Left ventricle myocardium inferior (tissue), 1 donor: ENCODE data around the gene YLPM1. TPM values are rescaled to one million over a fixed set of nuclear protein-coding genes. Genes with fewer than 3 reads are reported as not detected.
"Not testable (repeated sequence)": the region's sequence is repeated elsewhere in the genome, so short reads cannot be mapped to it uniquely, and the experiment has no call there.

ENCODE experiments used
- DNase-seq: peaks from one replicate; pipeline ENCODE4 v3.0.0-alpha.2; 2020
- H3K27ac ChIP-seq: fragments of 200-600 bp; replicated peaks from 2 replicates; pipeline ENCODE4 v1.8.0; 2021
- H3K27me3 ChIP-seq: fragments of 200-600 bp; 2 replicates; pipeline ENCODE4 v1.8.0; 2021; ENCODE audit warnings: low read depth
- H3K36me3 ChIP-seq: fragments of 200-600 bp; 2 replicates; pipeline ENCODE4 v1.8.0; 2021
- H3K4me1 ChIP-seq: fragments of 200-600 bp; 2 replicates; pipeline ENCODE4 v1.8.0; 2021
- H3K4me3 ChIP-seq: fragments of 200-600 bp; 2 replicates; pipeline ENCODE4 v1.8.0; 2021; ENCODE audit warnings: mild to moderate bottlenecking, moderate library complexity
- H3K9me3 ChIP-seq: fragments of 200-600 bp; replicated peaks from 2 replicates; pipeline ENCODE4 v1.8.0; 2021
- intact Hi-C: fragments of 100-400 bp; cut with micrococcal nuclease; formaldehyde crosslinking; loops from one replicate; pipeline ENCODE4 v1.11.0; 2022
- total RNA-seq: library from RNA; stranded (reverse); fragmentation: NEBNext Ultra II Directional; extraction: Animal tissue kit (Norgen Biotek cat#: 25700); gene quantifications from one replicate; pipeline ENCODE4 v1.2.1, GENCODE V29; 2021
- TF ChIP-seq, protein P1 (sequence below): fragments of 200-600 bp; IDR thresholded peaks from 2 replicates; pipeline ENCODE4 v1.8.0; 2021; ENCODE audit warnings: antibody characterized with exemption, mild to moderate bottlenecking, borderline replicate concordance
- donor health status: DM: no; HTN: yes; CAD: no; lungs with severe emphysema.

YLPM1 gene
- total RNA-seq, 1 donor from 2014 or later = 28.1 TPM

DNA sequence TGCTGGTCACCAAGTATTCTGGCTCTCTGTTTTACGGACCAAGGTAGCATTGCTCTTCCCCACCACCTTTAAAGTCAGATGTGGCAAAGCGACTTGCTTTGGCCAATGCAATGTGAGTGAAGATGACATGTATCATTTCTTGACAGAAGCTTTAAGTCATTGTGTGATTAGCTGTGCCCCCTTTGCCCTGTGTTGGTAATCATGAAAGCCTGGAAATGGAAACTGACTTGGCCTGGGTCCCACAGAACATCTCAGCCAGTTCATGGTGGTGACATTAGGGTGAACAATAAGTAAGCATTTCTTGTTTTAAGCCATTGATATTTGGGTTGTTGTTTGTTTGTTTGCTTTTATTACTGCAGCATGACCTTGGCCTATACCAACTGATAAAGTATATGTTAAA lies 15.9 kb upstream of the YLPM1 start:
- TF ChIP-seq, protein P1, sequence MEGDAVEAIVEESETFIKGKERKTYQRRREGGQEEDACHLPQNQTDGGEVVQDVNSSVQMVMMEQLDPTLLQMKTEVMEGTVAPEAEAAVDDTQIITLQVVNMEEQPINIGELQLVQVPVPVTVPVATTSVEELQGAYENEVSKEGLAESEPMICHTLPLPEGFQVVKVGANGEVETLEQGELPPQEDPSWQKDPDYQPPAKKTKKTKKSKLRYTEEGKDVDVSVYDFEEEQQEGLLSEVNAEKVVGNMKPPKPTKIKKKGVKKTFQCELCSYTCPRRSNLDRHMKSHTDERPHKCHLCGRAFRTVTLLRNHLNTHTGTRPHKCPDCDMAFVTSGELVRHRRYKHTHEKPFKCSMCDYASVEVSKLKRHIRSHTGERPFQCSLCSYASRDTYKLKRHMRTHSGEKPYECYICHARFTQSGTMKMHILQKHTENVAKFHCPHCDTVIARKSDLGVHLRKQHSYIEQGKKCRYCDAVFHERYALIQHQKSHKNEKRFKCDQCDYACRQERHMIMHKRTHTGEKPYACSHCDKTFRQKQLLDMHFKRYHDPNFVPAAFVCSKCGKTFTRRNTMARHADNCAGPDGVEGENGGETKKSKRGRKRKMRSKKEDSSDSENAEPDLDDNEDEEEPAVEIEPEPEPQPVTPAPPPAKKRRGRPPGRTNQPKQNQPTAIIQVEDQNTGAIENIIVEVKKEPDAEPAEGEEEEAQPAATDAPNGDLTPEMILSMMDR = no peak
- H3K27ac ChIP-seq = no peak overlapping the region
- H3K36me3 ChIP-seq = no peaks in the 10 kb centered on the region
- intact Hi-C loops = no loop called here
- H3K4me1 ChIP-seq = no peaks in the 10 kb centered on the region
- no peak overlapping the region for H3K4me3 ChIP-seq
- no peak for DNase-seq
- peaks cover 6% of the 10 kb centered on the region for H3K9me3 ChIP-seq
- no peaks in the 10 kb centered on the region for H3K27me3 ChIP-seq

DNA sequence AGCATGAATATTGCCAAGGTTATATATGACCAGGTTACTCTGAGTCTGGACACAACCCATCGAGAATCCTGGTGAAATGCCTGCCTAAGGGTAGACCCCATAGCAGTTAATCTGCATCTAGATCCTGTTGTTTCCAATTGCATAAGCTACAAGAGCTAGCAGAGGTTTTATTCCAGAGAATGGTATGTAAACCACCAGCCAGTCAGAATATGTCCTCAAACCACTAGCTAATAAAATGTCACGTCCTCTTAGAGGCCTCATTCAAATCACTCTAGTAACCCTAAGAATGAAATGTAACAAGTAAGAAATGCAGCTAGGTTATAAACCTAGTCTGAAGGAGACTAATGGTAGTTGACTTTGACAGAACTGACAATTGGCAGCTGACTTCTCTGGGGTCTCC lies 9.0 kb upstream of the YLPM1 start:
- Histone ChIP-seq H3K4me1 (no peaks in the 10 kb centered on the region), H3K27me3 (no peaks in the 10 kb centered on the region), H3K9me3 (peaks cover 15% of the 10 kb centered on the region), H3K27ac (no peak overlapping the region), H3K4me3 (no peak overlapping the region), H3K36me3 (no peaks in the 10 kb centered on the region)
- intact Hi-C loops = no loop called here
- no peak for DNase-seq
- TF ChIP-seq, protein P1 = no peak

DNA sequence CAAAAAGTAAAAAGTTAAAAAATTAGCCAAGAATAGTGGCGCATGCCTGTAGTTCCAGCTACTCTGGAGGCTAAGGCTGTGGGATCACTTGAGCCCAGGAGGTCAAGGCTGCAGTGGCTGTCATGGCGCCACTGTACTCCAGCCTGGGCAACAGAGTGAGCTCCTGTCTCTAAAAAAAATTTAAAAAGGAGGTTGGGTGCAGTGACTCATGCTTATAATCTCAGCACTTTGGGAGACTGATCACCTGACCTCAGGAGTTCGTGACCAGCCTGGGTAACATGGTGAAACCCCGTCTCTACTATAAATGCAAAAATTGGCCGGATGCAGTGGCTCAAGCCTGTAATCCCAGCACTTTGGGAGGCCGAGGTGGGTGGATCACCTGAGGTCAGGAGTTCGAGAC lies 8.2 kb upstream of the YLPM1 start:
- intact Hi-C loops = no loop called here

DNA sequence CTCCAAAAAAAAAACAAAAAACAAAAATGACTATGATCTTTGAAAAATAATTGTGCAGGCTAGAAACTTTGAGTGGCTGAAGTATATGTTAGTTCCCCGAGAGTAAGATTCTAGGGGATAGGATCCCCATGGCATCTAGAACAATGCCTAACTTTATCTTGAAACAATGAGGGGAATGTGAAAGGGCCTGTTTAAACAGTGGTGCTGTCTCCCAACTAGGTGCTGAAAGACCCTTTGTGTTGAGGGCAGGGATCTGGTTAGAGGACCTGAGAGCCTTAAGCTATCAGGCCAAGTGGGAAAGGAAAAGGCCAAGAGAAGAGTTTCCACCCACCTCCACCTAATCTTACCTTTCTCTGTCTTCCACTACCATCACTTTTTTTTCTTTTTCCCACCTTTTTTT lies 6.8 kb upstream of the YLPM1 start:
- no peaks in the 10 kb centered on the region for H3K4me1 ChIP-seq
- no peaks in the 10 kb centered on the region for H3K27me3 ChIP-seq
- intact Hi-C loops = no loop called here
- no peak overlapping the region for H3K4me3 ChIP-seq
- DNase-seq = no peak
- H3K9me3 ChIP-seq = peaks cover 15% of the 10 kb centered on the region
- TF ChIP-seq, protein P1 = no peak
- H3K27ac ChIP-seq = no peak overlapping the region
- no peaks in the 10 kb centered on the region for H3K36me3 ChIP-seq

More for the DNA sequence above, 8.2 kb upstream of the YLPM1 start:
- H3K4me3 ChIP-seq = no peak overlapping the region
- H3K27ac ChIP-seq = no peak overlapping the region
- no peaks in the 10 kb centered on the region for H3K4me1 ChIP-seq
- no peaks in the 10 kb centered on the region for H3K36me3 ChIP-seq
- H3K9me3 ChIP-seq = peaks cover 15% of the 10 kb centered on the region
- TF ChIP-seq, protein P1 = no peak
- DNase-seq = no peak
- H3K27me3 ChIP-seq = no peaks in the 10 kb centered on the region

DNA sequence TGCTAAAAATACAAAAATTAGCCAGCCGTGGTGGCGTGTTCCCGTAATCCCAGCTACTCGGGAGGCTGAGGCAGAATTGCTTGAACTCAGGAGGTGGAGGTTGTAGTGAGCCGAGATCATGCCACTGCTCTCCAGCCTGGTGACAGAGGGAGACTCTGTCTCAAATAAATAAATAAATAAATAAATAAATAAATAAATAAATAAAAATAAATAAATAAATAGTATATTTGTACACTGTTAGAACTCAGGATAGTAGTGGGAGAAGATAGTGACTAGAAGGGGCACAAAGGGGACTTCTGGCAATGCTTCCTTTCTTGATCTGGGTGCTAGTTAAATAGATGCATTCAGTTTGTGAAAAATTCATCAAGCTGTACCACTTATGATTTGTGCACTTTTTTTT lies 4.6 kb upstream of the YLPM1 start:
- H3K27ac ChIP-seq, DNase-seq, intact Hi-C loops, H3K27me3 ChIP-seq, H3K4me1 ChIP-seq, H3K36me3 ChIP-seq, H3K9me3 ChIP-seq, H3K4me3 ChIP-seq: not testable (repeated sequence)

DNA sequence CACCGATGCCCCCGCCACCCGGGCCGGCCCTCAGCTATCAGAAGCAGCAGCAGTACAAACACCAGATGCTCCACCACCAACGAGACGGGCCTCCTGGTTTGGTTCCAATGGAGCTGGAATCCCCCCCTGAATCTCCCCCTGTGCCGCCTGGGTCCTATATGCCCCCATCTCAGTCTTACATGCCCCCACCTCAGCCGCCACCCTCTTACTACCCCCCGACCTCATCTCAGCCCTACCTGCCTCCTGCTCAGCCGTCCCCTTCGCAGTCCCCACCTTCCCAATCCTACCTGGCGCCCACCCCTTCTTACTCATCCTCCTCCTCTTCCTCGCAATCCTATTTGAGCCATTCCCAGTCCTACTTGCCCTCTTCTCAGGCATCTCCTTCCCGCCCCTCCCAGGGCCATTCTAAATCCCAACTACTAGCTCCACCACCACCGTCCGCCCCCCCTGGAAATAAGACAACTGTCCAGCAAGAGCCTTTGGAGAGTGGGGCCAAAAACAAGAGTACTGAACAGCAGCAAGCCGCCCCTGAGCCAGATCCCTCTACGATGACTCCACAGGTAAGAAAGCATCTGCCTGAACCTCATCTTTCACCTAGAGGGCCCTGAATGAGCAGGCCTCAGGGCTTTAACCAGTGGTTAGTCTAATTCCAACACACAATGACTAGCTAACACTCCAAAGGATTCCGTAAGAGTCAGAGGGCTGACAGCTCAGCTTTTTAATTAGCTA lies 851 bp downstream of the YLPM1 start:
- Histone ChIP-seq H3K27me3 (no peaks in the 10 kb centered on the region), H3K36me3 (peaks cover 3% of the 10 kb centered on the region), H3K27ac (peak overlapping the region; percentile 95), H3K4me1 (peaks cover 61% of the 10 kb centered on the region), H3K9me3 (no peaks in the 10 kb centered on the region), H3K4me3 (peak overlapping the region; percentile 95)
- intact Hi-C loops = no loop called here
- TF ChIP-seq, protein P1 = no peak
- no peak for DNase-seq
